Measurements from ENCODE around the gene MRPS15. TPM values are rescaled to one million over a fixed set of nuclear protein-coding genes. Genes with fewer than 3 reads are reported as not detected.
"Not testable (repeated sequence)": the region's sequence is repeated elsewhere in the genome, so short reads cannot be mapped to it uniquely, and the experiment has no call there.

Gene MRPS15
- polyA plus RNA-seq, 12 donors: 55.9 to 1,514 (median 59.1) TPM

- no peak for DNase-seq
Observed at GRCh38 chr1:36487906-36488305, 23.7 kb upstream of the MRPS15 start.

- DNase-seq: not testable (repeated sequence)
Observed at GRCh38 chr1:36487336-36487725, 23.1 kb upstream of the MRPS15 start.

DNA sequence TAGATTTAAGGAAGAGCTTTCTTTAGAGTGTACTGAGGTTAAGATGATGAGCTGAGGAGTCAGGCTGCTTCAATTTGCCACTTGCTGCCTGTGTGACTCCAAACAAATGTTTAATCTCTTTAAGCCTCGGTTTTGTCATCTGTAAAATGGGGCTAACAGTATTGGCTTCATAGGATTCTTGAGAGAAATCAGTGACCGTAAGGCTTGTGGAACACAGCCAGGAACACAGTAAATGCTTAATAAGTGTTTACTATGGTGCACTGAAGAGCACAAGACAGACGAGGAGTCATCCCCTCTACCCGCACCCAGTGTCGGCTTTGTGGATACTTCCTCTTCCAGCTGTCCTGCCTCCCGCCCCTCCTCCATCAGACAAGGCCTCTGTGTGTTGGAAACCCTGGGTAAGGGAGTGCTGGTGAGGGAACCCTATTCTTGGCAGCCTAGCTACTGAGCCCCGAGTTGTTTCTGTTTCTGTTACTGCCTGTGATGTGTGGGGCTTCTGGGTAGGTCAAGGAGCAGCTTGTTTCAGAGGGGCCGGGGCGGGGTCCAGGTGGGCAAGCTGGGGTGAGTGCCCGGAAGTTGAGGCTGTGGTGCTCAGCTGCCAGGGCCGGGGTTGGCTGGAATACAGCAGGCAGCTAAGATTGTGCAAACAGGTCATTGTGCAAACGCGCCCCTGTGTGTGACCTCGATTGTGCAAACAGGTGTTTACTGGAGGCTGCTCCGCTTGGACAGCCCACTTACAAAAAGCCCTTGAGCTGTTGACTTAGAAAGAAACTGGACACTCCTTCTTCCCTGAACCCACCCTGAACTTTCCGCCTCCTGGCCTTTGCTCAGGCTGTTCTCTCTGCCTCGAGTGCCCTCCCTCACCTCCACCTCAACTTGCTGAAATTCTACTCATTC, 22.5 kb upstream of the MRPS15 start:
- DNase-seq: no peak

DNA sequence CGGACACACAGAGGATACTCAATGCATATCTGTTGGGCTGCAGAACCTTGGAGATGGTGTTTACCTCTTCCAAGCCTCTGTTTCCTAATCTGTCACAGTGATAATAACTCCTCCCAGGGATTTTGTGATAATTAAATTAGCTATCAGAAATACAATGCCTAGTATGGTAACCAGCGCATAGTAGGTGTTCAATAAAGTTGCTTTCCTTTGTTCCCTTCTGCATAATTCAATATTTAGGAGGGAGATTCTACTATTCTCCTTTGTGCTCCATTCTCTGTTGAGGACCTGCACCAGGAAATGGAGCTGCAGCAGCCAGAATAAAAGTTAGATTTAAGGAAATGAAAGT, 21.9 kb upstream of the MRPS15 start:
- no peak for DNase-seq

- no peak for DNase-seq
Observed at GRCh38 chr1:36484099-36484498, 19.9 kb upstream of the MRPS15 start.

DNA sequence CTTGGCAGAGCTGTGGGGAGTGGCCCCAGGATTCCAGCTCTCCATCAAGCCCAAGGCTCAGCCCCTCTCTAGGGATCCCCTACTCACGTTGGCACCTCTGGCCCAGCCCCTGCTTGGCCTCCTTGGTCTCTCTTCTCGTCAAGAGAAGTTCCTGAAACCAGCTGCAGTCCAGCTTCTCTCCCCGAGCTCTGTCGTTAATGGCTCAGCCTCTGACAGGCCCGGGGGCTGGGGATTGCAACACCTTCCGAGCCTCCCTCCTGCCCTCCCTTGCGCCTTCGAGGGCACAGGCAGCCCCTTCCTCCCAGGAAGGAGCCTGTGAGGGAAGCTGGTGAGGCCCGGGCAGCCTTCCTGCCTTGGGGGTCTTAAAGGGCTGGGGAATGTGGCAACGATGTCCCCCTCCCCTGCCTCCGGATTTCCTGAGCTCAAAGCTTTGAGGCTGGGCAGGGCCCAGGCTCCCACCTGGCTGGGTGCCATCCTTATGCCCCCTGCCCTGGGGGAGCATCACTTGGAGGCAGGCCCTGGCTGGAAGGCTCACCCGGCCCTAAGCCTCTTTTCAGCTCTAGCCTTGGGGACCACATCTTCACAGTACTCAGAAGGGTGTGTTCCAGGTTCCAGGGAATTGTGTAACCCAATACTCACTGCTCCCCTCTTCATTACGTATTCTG, 18.7 kb upstream of the MRPS15 start, which contains the start of gene CSF3R:
CSF3R (minus strand) TSS at position 190 of the 665 bp plus-strand sequence. CDS start 3,417 bp downstream, outside the sequence.
- DNase-seq: no peak

GRCh38 chr1:36481771-36482723, 17.9 kb upstream of the MRPS15 start:
- no peak for DNase-seq

- DNase-seq: no peak
Observed at GRCh38 chr1:36481091-36481490, 16.9 kb upstream of the MRPS15 start.

DNA sequence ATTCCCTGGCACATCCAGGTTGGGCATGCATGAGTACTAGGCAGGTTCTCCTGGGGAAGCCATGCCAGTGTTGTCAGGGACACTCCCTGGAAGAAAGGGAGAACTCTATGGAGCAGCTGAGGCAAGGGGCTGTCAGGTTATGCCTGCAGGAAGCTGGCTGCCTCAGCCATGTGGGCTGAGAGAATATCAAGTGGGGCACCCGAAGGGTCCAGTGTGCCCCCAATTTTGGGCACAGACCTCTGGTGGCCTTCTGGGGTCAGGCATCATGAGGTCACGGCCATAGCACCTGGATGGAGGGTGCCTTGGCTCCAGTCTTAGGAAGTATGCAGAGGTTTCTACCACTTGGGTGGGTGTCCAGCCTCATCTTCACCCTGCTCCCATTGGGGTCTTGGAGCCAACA, 16.0 kb upstream of the MRPS15 start:
- no peak for DNase-seq

DNA sequence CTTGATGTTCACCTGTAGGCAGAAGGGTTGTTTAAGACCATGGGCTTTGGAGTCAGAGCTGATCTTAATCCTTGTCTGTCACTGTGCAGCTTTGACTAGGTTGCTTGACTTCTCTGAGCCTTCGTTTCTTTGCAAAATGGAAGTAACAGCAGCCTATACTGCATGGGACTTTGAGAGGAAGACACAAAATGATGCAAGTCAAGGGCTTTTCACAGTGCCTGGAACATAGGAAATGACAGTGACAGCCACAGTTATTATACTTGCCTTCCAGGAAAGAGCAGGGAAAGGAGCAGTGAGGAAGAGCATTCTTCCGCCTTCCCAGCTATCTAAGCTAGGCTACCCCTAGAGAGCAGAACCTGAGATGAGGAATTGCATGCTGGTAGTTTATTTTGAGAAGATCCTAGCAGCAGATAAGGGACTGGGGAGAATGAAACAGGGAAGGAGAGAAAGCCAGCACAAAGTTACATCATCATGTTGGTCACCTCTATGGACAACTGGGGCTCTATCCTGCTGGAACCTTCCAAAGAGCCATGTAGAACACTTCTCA, 15.4 kb upstream of the MRPS15 start:
- no peak for DNase-seq

DNA sequence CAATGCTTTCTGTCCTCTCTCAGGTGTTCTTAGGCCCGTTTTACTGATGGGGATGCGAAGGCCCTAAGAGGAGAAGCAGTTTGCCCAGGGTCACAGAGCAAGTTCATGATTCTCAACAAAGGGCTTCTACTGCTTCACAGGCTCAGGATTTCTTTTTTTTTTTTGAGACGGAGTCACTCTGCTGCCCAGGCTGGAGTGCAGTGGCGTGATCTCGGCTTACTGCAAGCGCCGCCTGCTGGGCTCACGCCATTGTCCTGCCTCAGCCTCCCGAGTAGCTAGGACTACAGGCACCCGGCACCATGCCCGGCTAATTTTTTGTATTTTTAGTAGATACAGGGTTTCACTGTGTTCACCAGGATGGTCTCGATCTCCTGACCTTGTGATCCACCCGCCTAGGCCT, 13.4 kb upstream of the MRPS15 start:
- not testable (repeated sequence) for DNase-seq

DNA sequence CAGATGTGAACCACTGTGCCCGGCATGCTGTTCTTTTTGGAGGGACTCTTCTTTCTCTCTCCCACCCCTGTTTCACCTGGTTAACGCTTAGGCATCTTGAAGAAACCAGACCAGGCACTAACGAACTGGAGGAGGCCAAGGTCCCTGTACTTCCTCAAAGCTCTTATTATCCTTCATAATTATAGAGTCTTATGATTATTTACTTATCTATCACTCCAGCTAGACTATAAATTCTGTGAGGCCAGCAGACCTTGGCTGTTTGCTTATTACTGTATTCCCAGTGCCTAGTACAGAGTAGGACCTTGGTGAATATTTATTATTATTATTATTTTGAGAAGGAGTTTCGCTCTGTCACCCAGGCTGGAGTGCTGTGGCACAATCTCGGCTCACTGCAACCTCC, 12.8 kb upstream of the MRPS15 start:
- DNase-seq: no peak

GRCh38 chr1:36475910-36476604, 11.9 kb upstream of the MRPS15 start:
- no peak for DNase-seq

- DNase-seq: no peak
Observed at GRCh38 chr1:36475341-36475740, 11.2 kb upstream of the MRPS15 start.

DNA sequence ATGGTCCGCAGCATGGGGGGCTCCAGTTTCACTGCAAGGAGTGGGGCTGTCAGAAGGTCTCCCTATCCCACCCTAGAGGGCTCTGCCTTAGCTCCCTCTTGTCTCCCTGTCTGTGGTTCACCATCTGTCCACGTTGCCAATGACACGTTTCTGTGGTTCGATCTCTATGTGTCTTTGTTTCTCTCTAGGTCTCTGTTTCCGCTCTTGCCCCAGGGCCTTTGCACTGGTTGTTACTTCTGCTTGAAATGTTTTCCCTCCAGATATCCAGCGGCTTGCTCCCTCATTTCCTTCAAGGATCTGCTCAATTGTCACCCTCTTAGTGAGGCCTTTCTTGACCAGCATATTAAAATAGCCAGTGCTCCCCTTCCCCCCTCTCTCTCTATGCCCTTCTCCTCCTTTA, 8.5 kb upstream of the MRPS15 start:
- DNase-seq: no peak

GRCh38 chr1:36471830-36472641, 7.9 kb upstream of the MRPS15 start:
- DNase-seq: no peak

DNA sequence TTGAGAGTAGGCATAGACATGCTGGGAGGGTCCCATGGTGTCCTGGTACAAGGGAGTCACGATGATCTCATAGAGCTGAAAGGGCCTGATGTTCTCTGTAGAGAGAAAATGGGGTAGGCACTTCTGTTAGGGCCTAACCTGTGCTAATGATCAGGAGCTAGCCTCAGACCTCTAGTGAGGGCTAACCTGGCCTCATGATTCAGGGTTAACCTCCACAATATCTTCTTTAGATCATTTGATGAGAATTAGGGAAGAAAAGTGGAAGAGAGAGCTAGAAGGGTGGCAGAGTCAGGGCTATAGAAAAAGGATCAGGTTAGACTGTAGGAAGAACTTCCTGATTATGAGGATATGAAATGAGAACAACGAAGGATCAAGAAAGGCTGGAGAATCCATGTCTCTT, 5.0 kb upstream of the MRPS15 start:
- no peak for DNase-seq

DNA sequence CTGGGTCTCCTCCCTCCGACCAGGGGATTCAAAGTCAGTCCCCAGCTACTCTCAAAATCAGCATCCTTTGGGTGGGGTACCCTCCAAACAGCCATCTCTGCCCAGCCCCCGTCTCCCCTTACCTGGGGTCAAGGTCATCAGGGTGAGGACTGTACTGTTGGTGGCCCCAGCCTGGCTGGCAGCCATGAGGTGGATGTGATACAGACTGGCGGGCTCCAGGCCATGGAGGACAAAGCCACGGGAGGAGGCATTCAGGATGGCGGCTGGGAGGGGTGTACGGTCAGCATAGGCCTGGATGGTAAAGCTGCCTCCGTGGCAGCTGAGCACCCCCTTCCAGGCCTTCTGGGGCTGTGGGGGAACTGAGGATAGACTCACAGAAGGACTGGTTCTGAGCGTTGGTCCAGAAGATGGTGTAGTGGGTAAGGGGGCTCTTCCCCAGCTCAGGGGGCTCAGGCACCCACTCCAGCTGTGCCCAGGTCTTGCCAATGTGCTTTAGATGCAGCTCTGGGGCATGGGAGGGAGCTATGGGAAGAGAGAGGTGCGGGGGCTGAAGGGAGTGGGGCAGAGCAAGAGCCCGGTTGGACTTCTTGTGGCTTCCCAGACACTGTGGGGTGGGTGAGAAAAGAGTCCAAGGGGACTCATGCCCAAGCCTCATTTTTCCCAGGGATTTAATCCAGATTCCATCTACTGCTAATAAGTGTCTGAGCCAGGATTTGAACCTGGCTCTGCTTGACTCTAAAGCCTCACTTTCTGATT, 3.7 kb upstream of the MRPS15 start:
- DNase-seq: no peak

DNA sequence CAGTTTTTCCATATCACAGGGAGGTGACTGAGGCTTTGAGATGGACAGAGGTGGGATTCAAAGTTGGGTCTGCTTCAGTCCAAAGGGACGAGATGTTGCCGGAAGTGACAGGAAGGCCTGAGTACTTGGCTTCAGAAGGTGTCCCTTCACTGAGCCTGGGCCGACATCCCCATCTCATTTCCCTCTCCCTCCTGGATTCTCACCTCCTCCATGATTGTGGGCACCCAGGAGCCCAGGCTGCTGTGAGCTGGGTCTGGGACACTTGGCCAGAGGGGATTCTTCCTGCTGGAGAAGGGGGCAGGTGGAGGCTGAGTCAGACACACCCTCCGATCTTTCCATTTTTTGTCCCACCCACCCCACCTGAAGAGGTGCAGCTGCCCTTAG, 2.8 kb upstream of the MRPS15 start:
- DNase-seq: no peak

Measured in muscle of arm (tissue), 12 donors.